AG04450 (cell line): ENCODE data around the gene SNRPA. TPM values are rescaled to one million over a fixed set of nuclear protein-coding genes. Genes with fewer than 3 reads are reported as not detected.

Experiments used
- CTCF ChIA-PET: fragments of 300-600, 350-600 bp; formaldehyde crosslinking; extraction: SDS; loops from one replicate; lab custom pipeline; 2022; ENCODE audit warnings: antibody characterized with exemption, inconsistent platforms; lab: Charles Lee
- POLR2A ChIA-PET: fragments of 350-600 bp; formaldehyde crosslinking; extraction: SDS; loops from one replicate; lab custom pipeline; 2021; ENCODE audit warnings: antibody characterized with exemption, inconsistent platforms; lab: Yijun Ruan, JAX
- DNase-seq: peaks from one replicate; pipeline ENCODE4 v3.0.0-alpha.2; 2011; ENCODE audit warnings: low read depth, low spot score
- H3K27ac ChIP-seq: one replicate; pipeline ENCODE4 v1.5.1; 2012; ENCODE audit warnings: low read depth, low read length, control low read depth
- H3K27me3 ChIP-seq: one replicate; pipeline ENCODE4 v1.6.0; 2012; ENCODE audit warnings: low read length; ENCODE audit not compliant: control insufficient read depth, insufficient read depth
- H3K4me3 ChIP-seq: 2 replicates; pipeline ENCODE4 v1.5.1; 2011; ENCODE audit warnings: mild to moderate bottlenecking, low read depth, low read length, control low read depth
- H3K9me3 ChIP-seq: 2 replicates; pipeline ENCODE4 v1.5.1; 2012; ENCODE audit warnings: low read length; ENCODE audit not compliant: control insufficient read depth, insufficient read depth
- polyA plus RNA-seq: library from polyadenylated mRNA; depleted of rRNA; stranded (reverse); fragments of >200 nt; gene quantifications from 2 replicates; pipeline ENCODE4 v1.2.3, GENCODE V29; 2011
- TF ChIP-seq, protein P1 (sequence below): IDR thresholded peaks from 2 replicates; pipeline ENCODE4 v1.5.1; 2011; ENCODE audit warnings: low read depth, low read length, control low read depth, inconsistent platforms

SNRPA gene
- polyA plus RNA-seq, 1 experiment = 126 TPM

DNA sequence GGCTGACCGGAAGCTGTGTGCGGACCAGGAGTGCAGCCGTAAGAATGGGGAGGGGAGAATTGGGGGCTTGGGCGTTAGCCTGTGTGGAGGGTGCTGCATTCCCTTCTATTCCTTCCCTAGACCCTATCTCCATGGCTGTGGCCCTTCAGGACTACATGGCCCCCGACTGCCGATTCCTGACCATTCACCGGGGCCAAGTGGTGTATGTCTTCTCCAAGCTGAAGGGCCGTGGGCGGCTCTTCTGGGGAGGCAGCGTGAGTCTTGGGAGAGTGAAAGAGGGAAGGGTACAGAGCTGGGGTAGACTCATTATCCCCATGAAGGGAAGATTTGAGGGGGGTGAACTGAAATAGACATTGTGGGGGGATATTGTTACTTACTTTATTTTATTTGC, 24.6 kb downstream of the SNRPA start:
- POLR2A ChIA-PET = no interaction called here
- CTCF ChIA-PET = interaction anchor here (1.2 kb wide), 1 partner anchor 30 kb away, joined by 4 read pairs; no protein-coding TSS in a partner anchor
- Histone ChIP-seq H3K9me3 (no peaks in the 10 kb centered on the region; the same call in 1 of the 2 replicates), H3K27me3 (no peaks in the 10 kb centered on the region), H3K27ac (no peak overlapping the region), H3K4me3 (no peak overlapping the region)
- no peak for DNase-seq
- TF ChIP-seq, protein P1, sequence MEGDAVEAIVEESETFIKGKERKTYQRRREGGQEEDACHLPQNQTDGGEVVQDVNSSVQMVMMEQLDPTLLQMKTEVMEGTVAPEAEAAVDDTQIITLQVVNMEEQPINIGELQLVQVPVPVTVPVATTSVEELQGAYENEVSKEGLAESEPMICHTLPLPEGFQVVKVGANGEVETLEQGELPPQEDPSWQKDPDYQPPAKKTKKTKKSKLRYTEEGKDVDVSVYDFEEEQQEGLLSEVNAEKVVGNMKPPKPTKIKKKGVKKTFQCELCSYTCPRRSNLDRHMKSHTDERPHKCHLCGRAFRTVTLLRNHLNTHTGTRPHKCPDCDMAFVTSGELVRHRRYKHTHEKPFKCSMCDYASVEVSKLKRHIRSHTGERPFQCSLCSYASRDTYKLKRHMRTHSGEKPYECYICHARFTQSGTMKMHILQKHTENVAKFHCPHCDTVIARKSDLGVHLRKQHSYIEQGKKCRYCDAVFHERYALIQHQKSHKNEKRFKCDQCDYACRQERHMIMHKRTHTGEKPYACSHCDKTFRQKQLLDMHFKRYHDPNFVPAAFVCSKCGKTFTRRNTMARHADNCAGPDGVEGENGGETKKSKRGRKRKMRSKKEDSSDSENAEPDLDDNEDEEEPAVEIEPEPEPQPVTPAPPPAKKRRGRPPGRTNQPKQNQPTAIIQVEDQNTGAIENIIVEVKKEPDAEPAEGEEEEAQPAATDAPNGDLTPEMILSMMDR = no peak

DNA sequence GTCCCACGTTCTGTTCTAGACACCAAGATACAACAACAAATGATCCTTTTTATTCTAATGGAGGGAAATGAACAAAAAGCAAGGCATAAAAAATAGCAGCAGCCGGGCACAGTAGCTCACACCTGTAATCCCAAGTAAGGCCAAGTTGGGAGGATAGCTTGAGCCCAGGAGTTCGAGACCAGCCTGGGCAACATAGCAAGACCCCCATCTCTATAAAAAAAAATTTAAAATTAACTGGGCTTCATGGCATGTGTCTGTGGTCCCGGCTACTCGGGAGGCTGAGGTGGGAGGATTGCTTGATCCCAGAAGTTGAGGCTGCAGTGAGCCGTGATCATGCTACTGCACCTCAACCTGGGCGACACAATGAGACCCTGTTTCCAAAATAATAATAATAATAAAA, 25.4 kb downstream of the SNRPA start:
- Histone ChIP-seq H3K4me3 (no peak overlapping the region), H3K9me3 (no peaks in the 10 kb centered on the region; the same call in 1 of the 2 replicates), H3K27me3 (no peaks in the 10 kb centered on the region), H3K27ac (no peak overlapping the region)
- ChIA-PET POLR2A (interaction anchor here (1.7 kb wide), 1 partner anchor 30 kb away, joined by 5 read pairs; no protein-coding TSS in a partner anchor), CTCF (no interaction called here)
- DNase-seq = no peak
- TF ChIP-seq, protein P1 = no peak

DNA sequence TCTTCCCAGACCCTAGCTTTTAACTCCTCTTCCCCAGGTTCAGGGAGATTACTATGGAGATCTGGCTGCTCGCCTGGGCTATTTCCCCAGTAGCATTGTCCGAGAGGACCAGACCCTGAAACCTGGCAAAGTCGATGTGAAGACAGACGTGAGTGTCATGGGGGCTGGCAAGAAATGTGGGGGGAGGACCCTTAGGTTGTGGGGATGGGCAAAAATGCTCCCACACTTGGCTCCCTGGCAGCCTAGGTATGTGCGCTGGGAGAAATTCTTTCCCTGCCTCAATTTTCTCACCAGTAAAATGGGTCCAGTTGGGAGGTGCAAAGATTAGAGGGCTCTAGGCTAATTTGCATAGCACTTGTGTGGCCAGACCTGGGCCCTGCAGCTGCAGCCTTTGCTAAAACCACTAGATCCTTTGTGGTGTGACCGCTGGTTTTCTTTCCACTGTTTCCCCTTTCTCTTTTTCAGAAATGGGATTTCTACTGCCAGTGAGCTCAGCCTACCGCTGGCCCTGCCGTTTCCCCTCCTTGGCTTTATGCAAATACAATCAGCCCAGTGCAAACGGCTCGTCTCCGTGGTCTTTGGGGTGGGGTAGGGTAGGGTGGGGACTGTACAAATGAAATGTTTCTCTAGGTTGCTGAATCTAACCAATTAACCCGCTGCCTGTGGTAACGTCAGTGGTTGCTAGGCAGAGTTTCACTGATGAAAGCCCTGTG, 26.1 kb downstream of the SNRPA start:
- DNase-seq = peak; percentile 80
- TF ChIP-seq, protein P1 = no peak
- no peaks in the 10 kb centered on the region for H3K27me3 ChIP-seq
- H3K4me3 ChIP-seq = peak overlapping the region; percentile 75
- POLR2A ChIA-PET = interaction anchor here (0.6 to 2.7 kb wide), 11 partner anchors 10 to 114 kb away, joined by 3 to 28 read pairs (median 6); partner anchors contain the start of genes ACTMAP, COQ8B, EGLN2 and ITPKC
- H3K9me3 ChIP-seq = no peaks in the 10 kb centered on the region; the same call in 1 of the 2 replicates
- peak overlapping the region; percentile 96 for H3K27ac ChIP-seq
- CTCF ChIA-PET = interaction anchor here (0.9 to 3.0 kb wide), 6 partner anchors 17 to 114 kb away, joined by 4 to 20 read pairs (median 4); partner anchors contain the start of gene EGLN2

DNA sequence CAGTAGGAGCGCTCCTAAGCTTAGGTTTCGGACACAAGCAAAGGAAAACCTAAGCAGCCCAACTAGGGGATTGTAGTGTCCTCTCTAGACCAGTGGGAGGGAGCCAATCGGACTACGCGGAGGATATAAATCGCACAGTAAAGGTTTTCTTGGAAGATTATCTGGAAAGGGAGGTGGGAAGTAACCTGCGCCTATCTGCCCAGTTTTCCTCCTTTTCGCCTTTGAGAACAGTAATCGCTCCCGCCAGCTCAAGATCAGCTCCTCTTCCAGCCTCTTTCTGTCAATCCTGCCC, 26.6 kb downstream of the SNRPA start:
- DNase-seq = no peak
- Histone ChIP-seq H3K9me3 (no peaks in the 10 kb centered on the region; the same call in 1 of the 2 replicates), H3K27ac (peak overlapping the region; percentile 96), H3K27me3 (no peaks in the 10 kb centered on the region), H3K4me3 (peak overlapping the region; percentile 75)
- TF ChIP-seq, protein P1 = no peak
- CTCF ChIA-PET = interaction anchor here (0.6 to 3.0 kb wide), 7 partner anchors 16 to 544 kb away, joined by 3 to 20 read pairs (median 4); partner anchors contain the start of gene EGLN2
- POLR2A ChIA-PET = interaction anchor here (0.6 to 2.7 kb wide), 16 partner anchors 9 to 132 kb away, joined by 3 to 28 read pairs (median 6); partner anchors contain the start of genes ACTMAP, COQ8B, EGLN2 and ITPKC
